ENCODE data around the gene C1orf50.
A peak's percentile ranks its signal among the peaks of the same experiment; 100 is the strongest.

DNA sequence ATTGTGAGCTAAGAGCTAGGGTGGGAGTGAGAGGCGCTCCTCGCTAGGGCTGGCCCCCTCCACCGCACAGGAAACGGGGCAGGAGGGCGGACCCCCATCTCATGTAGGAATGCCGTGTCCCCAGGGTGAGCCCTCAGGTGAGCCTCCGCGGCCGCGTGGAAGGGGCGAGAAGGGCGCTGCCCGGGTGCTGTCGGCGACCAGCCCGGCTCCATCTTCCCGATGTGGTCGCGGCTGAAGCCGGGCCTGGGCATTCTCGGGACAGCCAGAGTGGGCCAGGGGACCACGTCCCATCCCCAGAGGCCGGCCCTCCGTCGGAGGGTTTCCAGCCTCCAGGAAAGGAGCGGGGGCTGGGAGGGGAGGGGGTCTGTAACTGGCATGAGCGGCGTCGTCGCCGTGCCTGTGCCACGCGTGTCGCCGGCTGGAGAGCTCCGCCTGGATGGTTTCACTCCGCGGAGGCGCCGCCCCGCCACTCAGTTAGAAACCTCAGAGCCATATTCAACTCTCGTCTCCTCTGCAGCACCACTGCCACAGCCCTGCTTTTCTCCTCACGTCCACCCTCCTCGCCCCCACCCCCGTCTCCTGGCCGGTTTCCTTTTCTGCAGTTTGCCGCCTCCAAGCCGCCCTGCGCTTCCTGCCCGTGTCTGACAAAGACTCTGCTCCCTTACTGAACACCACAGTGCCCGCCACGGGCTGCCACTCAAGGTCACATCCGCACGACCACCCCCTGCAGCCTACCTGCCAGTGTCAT is 18.1 kb downstream of the C1orf50 start, which contains the start of gene TMEM269:
- TF ChIP-seq, protein P1, sequence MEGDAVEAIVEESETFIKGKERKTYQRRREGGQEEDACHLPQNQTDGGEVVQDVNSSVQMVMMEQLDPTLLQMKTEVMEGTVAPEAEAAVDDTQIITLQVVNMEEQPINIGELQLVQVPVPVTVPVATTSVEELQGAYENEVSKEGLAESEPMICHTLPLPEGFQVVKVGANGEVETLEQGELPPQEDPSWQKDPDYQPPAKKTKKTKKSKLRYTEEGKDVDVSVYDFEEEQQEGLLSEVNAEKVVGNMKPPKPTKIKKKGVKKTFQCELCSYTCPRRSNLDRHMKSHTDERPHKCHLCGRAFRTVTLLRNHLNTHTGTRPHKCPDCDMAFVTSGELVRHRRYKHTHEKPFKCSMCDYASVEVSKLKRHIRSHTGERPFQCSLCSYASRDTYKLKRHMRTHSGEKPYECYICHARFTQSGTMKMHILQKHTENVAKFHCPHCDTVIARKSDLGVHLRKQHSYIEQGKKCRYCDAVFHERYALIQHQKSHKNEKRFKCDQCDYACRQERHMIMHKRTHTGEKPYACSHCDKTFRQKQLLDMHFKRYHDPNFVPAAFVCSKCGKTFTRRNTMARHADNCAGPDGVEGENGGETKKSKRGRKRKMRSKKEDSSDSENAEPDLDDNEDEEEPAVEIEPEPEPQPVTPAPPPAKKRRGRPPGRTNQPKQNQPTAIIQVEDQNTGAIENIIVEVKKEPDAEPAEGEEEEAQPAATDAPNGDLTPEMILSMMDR (IDR thresholded peaks at IDR 0.05; ENCODE audit: extremely low read depth in 1 of 2, insufficient read depth in 1 of 2, low read depth in 1 of 2, low read length in 2 of 2), result no peak
- TF ChIP-seq POLR2A (IDR thresholded peaks at IDR 0.05; ENCODE audit: low read depth, low read length) (peak; percentile 21), MYC (IDR thresholded peaks at IDR 0.05; ENCODE audit: low read depth, low read length) (no peak), POLR2AphosphoS5 (IDR thresholded peaks at IDR 0.05; ENCODE audit: insufficient read depth, low read depth, low read length) (peak; percentile 23)
- TF ChIP-seq, protein P2, sequence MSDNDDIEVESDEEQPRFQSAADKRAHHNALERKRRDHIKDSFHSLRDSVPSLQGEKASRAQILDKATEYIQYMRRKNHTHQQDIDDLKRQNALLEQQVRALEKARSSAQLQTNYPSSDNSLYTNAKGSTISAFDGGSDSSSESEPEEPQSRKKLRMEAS (IDR thresholded peaks at IDR 0.05; ENCODE audit: insufficient read depth, insufficient read length), result no peak

Data from endothelial cell of umbilical vein (primary cell).